HepG2 (cell line): ENCODE measurements around the gene ZNF385B. TPM values are rescaled to one million over a fixed set of nuclear protein-coding genes. Genes with fewer than 3 reads are reported as not detected.

Source experiments
- AKAP8 ChIP-seq: sonication (generic); formaldehyde crosslinking; IDR thresholded peaks from 2 replicates; pipeline ENCODE4 v1.5.1; 2020; ENCODE audit warnings: mild to moderate bottlenecking, missing genetic modification reagents
- ARHGAP35 ChIP-seq: sonication (generic); formaldehyde crosslinking; IDR thresholded peaks from 2 replicates; pipeline ENCODE4 v1.9.0; 2022; ENCODE audit warnings: mild to moderate bottlenecking, inconsistent platforms, moderate library complexity, missing genetic modification reagents, borderline replicate concordance
- ARNTL ChIP-seq: sonication (generic); formaldehyde crosslinking; IDR thresholded peaks from 2 replicates; pipeline ENCODE4 v1.4.0; 2020; ENCODE audit warnings: mild to moderate bottlenecking, missing genetic modification reagents
- FOXA3 ChIP-seq: IDR thresholded peaks from 2 replicates; pipeline ENCODE4 v1.6.1; 2016; ENCODE audit warnings: missing genetic modification reagents, missing compliant biosample characterization
- GPN1 ChIP-seq: sonication (generic); formaldehyde crosslinking; IDR thresholded peaks from 2 replicates; pipeline ENCODE4 v1.5.1; 2020; ENCODE audit warnings: missing genetic modification reagents, borderline replicate concordance
- GZF1 ChIP-seq: sonication (generic); formaldehyde crosslinking; IDR thresholded peaks from 2 replicates; pipeline ENCODE4 v1.5.1; 2020; ENCODE audit warnings: mild to moderate bottlenecking, missing genetic modification reagents
- KLF12 ChIP-seq: sonication (generic); formaldehyde crosslinking; IDR thresholded peaks from 2 replicates; pipeline ENCODE4 v1.4.0; 2020; ENCODE audit warnings: missing genetic modification reagents, borderline replicate concordance
- MAFF ChIP-seq: IDR thresholded peaks from 2 replicates; pipeline ENCODE4 v1.6.1; 2011; ENCODE audit warnings: low read depth, low read length, improper control_type of control experiment
- MBNL3 ChIP-seq: fragments of 250-450 bp; sonication (Bioruptor Pico); conservative IDR thresholded peaks from 2 replicates; pipeline ENCODE4 v1.8.0; 2022; ENCODE audit warnings: mild to moderate bottlenecking, inconsistent platforms
- MEF2D ChIP-seq: sonication (generic); formaldehyde crosslinking; IDR thresholded peaks from 2 replicates; pipeline ENCODE4 v1.5.1; 2020; ENCODE audit warnings: mild to moderate bottlenecking, missing genetic modification reagents
- ONECUT2 ChIP-seq: sonication (generic); formaldehyde crosslinking; IDR thresholded peaks from 2 replicates; pipeline ENCODE4 v1.4.0; 2020; ENCODE audit warnings: missing genetic modification reagents
- PITX1 ChIP-seq: sonication (generic); formaldehyde crosslinking; IDR thresholded peaks from 2 replicates; pipeline ENCODE4 v1.5.1; 2020; ENCODE audit warnings: mild to moderate bottlenecking, missing genetic modification reagents
- POGZ ChIP-seq: sonication (generic); formaldehyde crosslinking; IDR thresholded peaks from 2 replicates; pipeline ENCODE4 v1.4.0; 2020; ENCODE audit warnings: mild to moderate bottlenecking, missing genetic modification reagents
- PRDM15 ChIP-seq: sonication (generic); formaldehyde crosslinking; IDR thresholded peaks from 2 replicates; pipeline ENCODE4 v1.4.0; 2020; ENCODE audit warnings: missing genetic modification reagents
- PRPF4 ChIP-seq: fragments of 200-400 bp; formaldehyde crosslinking; IDR thresholded peaks from 2 replicates; pipeline ENCODE4 v1.6.1; 2016; ENCODE audit warnings: low read length, low read depth; ENCODE audit not compliant: poor library complexity, severe bottlenecking
- TBX3 ChIP-seq: fragments of 450-650 bp; IDR thresholded peaks from 2 replicates; pipeline ENCODE4 v1.6.1; 2017; ENCODE audit warnings: antibody characterized with exemption, mild to moderate bottlenecking, inconsistent platforms, borderline replicate concordance
- ZBTB38 ChIP-seq: sonication (generic); formaldehyde crosslinking; IDR thresholded peaks from 2 replicates; pipeline ENCODE4 v1.5.1; 2020; ENCODE audit warnings: mild to moderate bottlenecking, missing genetic modification reagents
- ZC3H4 ChIP-seq: sonication (generic); formaldehyde crosslinking; IDR thresholded peaks from 2 replicates; pipeline ENCODE4 v1.4.0; 2020; ENCODE audit warnings: missing genetic modification reagents, borderline replicate concordance
- ZEB1 ChIP-seq: IDR thresholded peaks from 2 replicates; pipeline ENCODE4 v1.6.1; 2012; ENCODE audit warnings: mild to moderate bottlenecking, low read depth, inconsistent platforms; ENCODE audit not compliant: insufficient replicate concordance
- ZFP62 ChIP-seq: sonication (generic); formaldehyde crosslinking; IDR thresholded peaks from 2 replicates; pipeline ENCODE4 v1.4.0; 2020; ENCODE audit warnings: missing genetic modification reagents
- ZKSCAN8 ChIP-seq: IDR thresholded peaks from 2 replicates; pipeline ENCODE4 v1.6.1; 2016; ENCODE audit warnings: borderline replicate concordance, missing genetic modification reagents, missing compliant biosample characterization
- ZNF230 ChIP-seq: sonication (generic); formaldehyde crosslinking; IDR thresholded peaks from 2 replicates; pipeline ENCODE4 v1.4.0; 2020; ENCODE audit warnings: mild to moderate bottlenecking, missing genetic modification reagents
- ZNF430 ChIP-seq: sonication (generic); formaldehyde crosslinking; IDR thresholded peaks from 2 replicates; pipeline ENCODE4 v1.9.0; 2021; ENCODE audit warnings: mild to moderate bottlenecking, missing genetic modification reagents
- ZNF441 ChIP-seq: sonication (generic); formaldehyde crosslinking; IDR thresholded peaks from 2 replicates; pipeline ENCODE4 v1.7.0; 2021; ENCODE audit warnings: missing genetic modification reagents, borderline replicate concordance
- ZNF556 ChIP-seq: sonication (generic); formaldehyde crosslinking; IDR thresholded peaks from 2 replicates; pipeline ENCODE4 v1.4.0; 2020; ENCODE audit warnings: mild to moderate bottlenecking, missing genetic modification reagents, borderline replicate concordance
- ZNF672 ChIP-seq: sonication (generic); formaldehyde crosslinking; IDR thresholded peaks from 2 replicates; pipeline ENCODE4 v1.8.1; 2022; ENCODE audit warnings: missing genetic modification reagents
- ZNF747 ChIP-seq: sonication (generic); formaldehyde crosslinking; IDR thresholded peaks from 2 replicates; pipeline ENCODE4 v1.8.1; 2023; ENCODE audit warnings: missing genetic modification reagents, mild to moderate bottlenecking, borderline replicate concordance
- polyA plus RNA-seq, 8 experiments: library from polyadenylated mRNA; depleted of rRNA in 3 of 8; stranded (reverse) in 7 of 8; unstranded in 1 of 8; fragments of >200 nt; fragmentation: Illumina TruSeq in 4 of 8; extraction: Trizol in 4 of 8; gene quantifications; 2 replicates each; pipeline versions ENCODE4 v1.2.1 to v1.2.3, GENCODE V29; 2011 to 2016; ENCODE audit warnings: low read depth in 4 of 8, missing spikeins in 1 of 8, mixed read lengths in 1 of 8; ENCODE audit not compliant: insufficient read depth in 1 of 8
- total RNA-seq, 5 experiments: library from RNA; depleted of rRNA; stranded (reverse); fragments of >200 nt; fragmentation: Illumina TruSeq; extraction: Trizol; gene quantifications; 2 replicates each; pipeline ENCODE4 v1.2.3, GENCODE V29; 2016; ENCODE audit warnings: low read depth in 1 of 5
- TF ChIP-seq, protein P1 (sequence below): sonication (generic); formaldehyde crosslinking; IDR thresholded peaks from 2 replicates; pipeline ENCODE4 v1.4.0; 2020; ENCODE audit warnings: mild to moderate bottlenecking, missing genetic modification reagents

ZNF385B gene
- total and polyA plus RNA-seq, 2 of the 13 experiments (the other 11 are each of a cell fraction or from before 2014, with no cell fraction given): 3.3 to 6.7 TPM

GRCh38 chr2:179580378-179581146 is 280.9 kb downstream of the ZNF385B start (continued):
- TF ChIP-seq PRDM15 (CRISPR knock-in tag) (no peak; the same call in 1 of the 2 replicates), TBX3 (no peak), MBNL3 (CRISPR knock-in tag) (no peak), GPN1 (CRISPR knock-in tag) (no peak), ZNF556 (CRISPR knock-in tag) (no peak), MEF2D (CRISPR knock-in tag) (no peak), ZNF747 (CRISPR knock-in tag) (no peak), ARNTL (CRISPR knock-in tag) (no peak), AKAP8 (no peak), PRPF4 (no peak), ZKSCAN8 (CRISPR knock-in tag) (no peak), MAFF (no peak), FOXA3 (peak; percentile 59), KLF12 (CRISPR knock-in tag) (no peak), ARHGAP35 (CRISPR knock-in tag) (no peak), PITX1 (CRISPR knock-in tag) (0 out of 2 replicates have a peak, but pooled peaks have one; percentile 16), ZNF441 (CRISPR knock-in tag) (no peak), ONECUT2 (CRISPR knock-in tag) (no peak), ZBTB38 (CRISPR knock-in tag) (no peak), ZNF230 (CRISPR knock-in tag) (no peak), ZNF672 (CRISPR knock-in tag) (no peak), ZFP62 (CRISPR knock-in tag) (no peak), POGZ (CRISPR knock-in tag) (peak; percentile 87), ZEB1 (no peak), GZF1 (no peak), ZNF430 (no peak), ZC3H4 (CRISPR knock-in tag) (no peak)
- TF ChIP-seq, protein P1, sequence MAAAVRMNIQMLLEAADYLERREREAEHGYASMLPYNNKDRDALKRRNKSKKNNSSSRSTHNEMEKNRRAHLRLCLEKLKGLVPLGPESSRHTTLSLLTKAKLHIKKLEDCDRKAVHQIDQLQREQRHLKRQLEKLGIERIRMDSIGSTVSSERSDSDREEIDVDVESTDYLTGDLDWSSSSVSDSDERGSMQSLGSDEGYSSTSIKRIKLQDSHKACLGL: no peak
